WERI-Rb-1 (cell line): ENCODE measurements around the gene PRAC2.
"Not testable (repeated sequence)": the region's sequence is repeated elsewhere in the genome, so short reads cannot be mapped to it uniquely, and the experiment has no call there.

Experiments used
- DNase-seq: peaks from one replicate; pipeline ENCODE4 v3.0.0-alpha.2; 2020
- H3K27ac ChIP-seq: fragments of 250-450 bp; sonication (Bioruptor Pico); 2 replicates; pipeline ENCODE4 v1.5.1; 2020; ENCODE audit warnings: mild to moderate bottlenecking, moderate library complexity
- H3K27me3 ChIP-seq: fragments of 250-450 bp; sonication (Bioruptor Pico); 2 replicates; pipeline ENCODE4 v1.5.1; 2021; ENCODE audit warnings: mild to moderate bottlenecking, low read depth, moderate library complexity; ENCODE audit not compliant: insufficient read depth, severe bottlenecking
- H3K36me3 ChIP-seq: fragments of 250-450 bp; sonication (Bioruptor Pico); 2 replicates; pipeline ENCODE4 v1.5.1; 2020; ENCODE audit warnings: mild to moderate bottlenecking, moderate library complexity
- H3K4me3 ChIP-seq: 2 replicates; pipeline ENCODE4 v1.5.1; 2011; ENCODE audit warnings: low read depth, mild to moderate bottlenecking, control low read depth, low read length
- H3K9me3 ChIP-seq: fragments of 250-450 bp; sonication (Bioruptor Pico); 2 replicates; pipeline ENCODE4 v1.5.1; 2021; ENCODE audit warnings: mild to moderate bottlenecking, moderate library complexity; ENCODE audit not compliant: severe bottlenecking
- CTCF ChIP-seq: IDR thresholded peaks from 2 replicates; pipeline ENCODE4 v1.5.1; 2011; ENCODE audit warnings: low read depth, mild to moderate bottlenecking, control low read depth, inconsistent platforms, low read length

PRAC2 gene

DNA sequence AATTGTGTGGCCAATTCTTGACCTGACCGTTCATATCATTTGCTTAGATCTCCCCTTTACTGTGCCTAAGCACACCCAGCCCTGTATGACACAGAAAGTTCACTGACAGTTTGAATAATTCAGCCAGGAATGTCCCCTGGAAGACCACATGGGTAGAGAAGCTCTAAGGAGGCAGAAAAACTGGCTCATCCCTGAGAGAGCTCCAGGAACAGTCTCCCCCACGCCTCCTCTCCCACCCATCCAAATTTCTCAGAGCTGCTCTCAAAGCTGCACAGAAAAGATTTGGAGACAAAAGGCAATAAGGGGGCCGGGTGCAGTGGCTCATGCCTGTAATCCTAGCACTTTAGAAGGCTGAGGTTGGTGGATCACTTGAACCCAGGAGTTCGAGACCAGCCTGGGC, 11.9 kb upstream of the PRAC2 start:
- Histone ChIP-seq H3K27me3 (peaks cover 89% of the 10 kb centered on the region), H3K9me3 (peaks cover 6% of the 10 kb centered on the region), H3K27ac (no peak overlapping the region), H3K4me3 (no peak overlapping the region), H3K36me3 (no peaks in the 10 kb centered on the region)
- TF ChIP-seq CTCF = no peak
- DNase-seq = no peak

DNA sequence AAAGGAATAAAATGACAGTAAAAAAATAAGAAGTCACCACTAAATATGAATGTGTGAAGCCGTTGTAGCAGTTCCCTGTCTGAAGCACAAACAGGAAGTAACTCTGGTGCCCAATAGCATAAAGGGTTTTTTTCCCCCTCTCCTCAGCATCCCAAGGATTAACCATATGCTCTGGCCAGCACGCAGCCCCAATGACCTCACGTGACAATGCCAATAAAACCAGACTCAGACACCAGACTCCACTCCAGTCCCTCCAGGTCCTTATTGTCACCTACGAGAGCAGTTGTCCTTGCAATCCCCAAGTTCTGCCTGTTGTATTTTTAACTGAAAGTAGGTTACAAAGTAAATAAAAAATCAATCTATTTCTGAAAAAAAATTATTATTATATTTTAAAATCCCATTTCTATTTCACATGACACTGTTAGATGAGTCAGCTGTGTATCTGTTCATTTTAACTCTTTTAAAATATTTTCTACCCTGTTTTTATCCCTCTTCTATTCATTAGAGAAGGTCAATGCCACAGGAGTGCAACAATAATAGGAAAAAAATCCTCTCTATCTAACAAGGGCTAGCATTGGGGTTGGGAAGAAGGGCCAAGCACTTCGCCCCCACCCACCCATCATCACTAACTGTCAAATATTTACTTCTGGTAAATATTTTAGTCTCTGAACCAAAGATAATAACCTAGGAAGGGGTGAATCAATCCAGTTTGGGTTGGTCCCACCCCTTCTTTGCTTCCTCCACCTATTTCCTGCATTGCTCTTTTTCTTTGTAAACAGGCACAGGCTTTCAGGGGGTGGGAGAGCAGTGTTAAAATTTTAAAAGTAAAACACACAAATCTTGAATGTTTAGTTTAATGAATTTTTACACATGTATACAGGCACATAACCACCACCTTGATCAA, 7.2 kb upstream of the PRAC2 start:
- no peak for TF ChIP-seq CTCF
- Histone ChIP-seq H3K27ac (no peak overlapping the region), H3K9me3 (peaks cover 30% of the 10 kb centered on the region), H3K27me3 (peaks cover 86% of the 10 kb centered on the region), H3K4me3 (no peak overlapping the region), H3K36me3 (no peaks in the 10 kb centered on the region)
- peak; percentile 60 for DNase-seq

- H3K36me3 ChIP-seq, H3K27ac ChIP-seq, H3K4me3 ChIP-seq, DNase-seq: not testable (repeated sequence)
- Histone ChIP-seq H3K27me3 (peaks cover 86% of the 10 kb centered on the region), H3K9me3 (peaks cover 30% of the 10 kb centered on the region)
Measured at GRCh38 chr17:48716549-48716948, 6.4 kb upstream of the PRAC2 start.

DNA sequence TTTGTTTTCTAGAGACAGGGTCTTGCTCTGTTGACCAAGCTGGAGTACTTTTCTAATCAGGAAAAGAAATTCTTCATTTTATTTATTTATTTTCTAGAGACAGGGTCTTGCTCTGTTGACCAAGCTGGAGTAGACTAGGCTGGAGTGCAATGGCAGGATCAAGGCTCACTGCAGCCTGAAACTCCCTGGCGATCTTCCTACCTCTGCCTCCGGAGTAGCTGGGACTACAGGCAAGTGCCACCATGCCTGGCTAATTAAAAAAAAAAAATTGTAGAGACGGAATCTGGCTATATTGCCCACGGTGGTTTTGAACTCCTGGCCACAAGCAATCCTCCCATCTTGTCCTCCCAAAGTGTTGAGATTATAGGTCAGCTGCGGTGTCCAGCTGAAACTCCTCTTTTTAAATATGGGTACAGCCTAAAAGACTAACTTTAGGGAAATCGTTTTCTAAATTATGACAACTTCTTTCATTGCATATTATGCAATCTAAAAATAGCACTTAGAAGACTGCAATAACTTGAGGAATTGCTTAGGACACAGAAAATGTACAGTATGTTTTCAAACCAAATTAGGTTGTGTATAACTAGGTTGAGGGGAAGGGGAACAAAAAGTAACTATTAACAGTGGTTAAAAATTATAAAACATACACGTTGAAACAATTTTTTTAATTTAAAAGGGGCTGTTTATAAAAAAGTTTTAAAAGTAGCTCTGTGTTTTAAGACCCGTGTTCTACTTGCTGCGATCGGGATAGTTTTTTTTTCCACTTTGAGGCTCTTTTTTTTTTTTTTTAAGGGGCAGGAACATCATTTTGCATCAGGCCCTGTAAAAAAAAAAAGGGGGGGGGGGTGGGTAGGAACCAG, 5.4 kb upstream of the PRAC2 start:
- peaks cover 87% of the 10 kb centered on the region for H3K27me3 ChIP-seq
- no peak overlapping the region for H3K4me3 ChIP-seq
- no peak for TF ChIP-seq CTCF
- no peak for DNase-seq
- no peak overlapping the region for H3K27ac ChIP-seq
- H3K36me3 ChIP-seq = no peaks in the 10 kb centered on the region
- H3K9me3 ChIP-seq = peaks cover 30% of the 10 kb centered on the region

DNA sequence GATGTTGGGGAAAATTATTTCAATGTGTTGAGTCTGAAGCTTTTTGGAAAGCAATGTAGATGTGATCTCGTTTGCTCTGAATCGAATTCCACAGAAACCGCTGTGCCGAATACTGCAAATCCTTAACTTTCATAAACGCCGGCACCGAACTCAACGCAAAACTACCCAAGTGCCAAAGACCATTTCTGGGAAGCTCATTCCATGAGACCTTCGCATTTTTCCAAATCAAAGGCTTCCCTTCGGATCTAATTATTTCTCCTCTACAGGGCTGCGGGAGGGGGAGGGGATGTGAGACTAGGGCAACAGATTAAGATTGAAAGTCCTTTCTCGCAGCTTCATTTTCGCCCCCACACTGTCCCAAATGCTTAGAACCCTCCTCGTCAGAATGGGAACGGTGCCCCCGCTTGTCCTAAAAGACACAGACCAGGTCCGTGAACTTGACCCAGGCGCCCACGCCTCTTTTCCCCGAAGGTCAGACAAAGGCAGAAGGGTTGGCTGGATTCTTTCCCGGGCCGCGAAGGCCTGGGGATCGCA, 4.7 kb upstream of the PRAC2 start:
- Histone ChIP-seq H3K27me3 (peaks cover 87% of the 10 kb centered on the region), H3K27ac (no peak overlapping the region)

More for the DNA sequence above, 4.7 kb upstream of the PRAC2 start:
- Histone ChIP-seq H3K36me3 (no peaks in the 10 kb centered on the region), H3K9me3 (peaks cover 30% of the 10 kb centered on the region), H3K4me3 (no peak overlapping the region)
- TF ChIP-seq CTCF = no peak
- no peak for DNase-seq
